ENCODE results near the gene ERC2. TPM values are rescaled to one million over a fixed set of nuclear protein-coding genes. Genes with fewer than 3 reads are reported as not detected.

Gene ERC2
- total RNA-seq, 1 donor from 2014 or later = 7.4 TPM

DNA sequence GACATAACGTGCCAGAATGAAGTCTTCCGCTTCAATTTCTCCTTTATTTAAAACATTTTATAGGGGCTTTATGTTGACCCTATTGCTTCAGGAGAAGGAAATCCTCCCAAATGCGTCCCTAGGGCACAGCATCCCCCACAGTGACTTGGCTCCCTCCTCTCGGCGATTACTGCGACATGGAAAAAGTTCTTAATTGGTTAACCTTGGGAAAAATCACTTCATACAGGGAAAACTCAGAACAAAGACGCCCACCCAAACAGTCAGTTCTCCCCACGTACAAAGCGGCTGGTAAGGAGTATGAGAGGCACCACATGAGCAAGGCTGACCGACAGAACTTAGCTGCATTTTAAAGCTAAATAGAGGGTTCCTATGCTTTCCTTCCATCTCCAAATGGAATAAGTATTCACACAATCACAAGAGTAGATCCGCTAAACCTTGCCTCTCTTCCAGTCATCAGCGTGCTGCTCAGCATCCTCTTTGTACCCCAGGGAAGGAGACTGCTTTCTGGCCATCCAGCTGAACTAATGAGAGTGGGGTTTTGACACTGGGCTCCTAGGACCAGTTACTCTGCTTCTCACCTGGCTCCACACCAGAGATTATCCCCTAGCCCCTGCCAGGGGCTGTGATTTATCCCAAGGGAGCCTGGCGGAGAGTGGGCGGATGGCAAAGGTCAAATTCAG, 565.9 kb downstream of the ERC2 start:
- Mint-ChIP-seq H3K36me3 (ENCODE audit: low read depth, unreplicated experiment) (no peaks in the 10 kb centered on the region), H3K4me3 (ENCODE audit: unreplicated experiment) (no peak overlapping the region), H3K27ac (ENCODE audit: unreplicated experiment) (no peak overlapping the region), H3K9me3 (ENCODE audit: unreplicated experiment) (no peaks in the 10 kb centered on the region), H3K4me1 (ENCODE audit: low read depth, unreplicated experiment) (no peaks in the 10 kb centered on the region), H3K27me3 (ENCODE audit: low read depth, unreplicated experiment) (peaks cover 2% of the 10 kb centered on the region)
- Histone ChIP-seq H3K27ac (ENCODE audit: low read depth, low read length) (no peak overlapping the region), H3K27me3 (ENCODE audit: insufficient read depth, low read length) (peaks cover 6% of the 10 kb centered on the region), H3K9ac (ENCODE audit: low read length) (no peak overlapping the region), H3K4me2 (ENCODE audit: low read length) (no peak overlapping the region), H4K20me1 (ENCODE audit: insufficient read depth, low read length) (no peaks in the 10 kb centered on the region), H3K4me1 (ENCODE audit: insufficient read depth, low read length) (no peaks in the 10 kb centered on the region), H3K4me3 (ENCODE audit: insufficient read depth, low read depth, low read length) (no peak overlapping the region), H3K79me2 (ENCODE audit: insufficient read depth, low read length) (no peaks in the 10 kb centered on the region), H3K9me3 (ENCODE audit: insufficient read depth, low read depth, low read length) (no peaks in the 10 kb centered on the region), H2AFZ (ENCODE audit: low read depth, low read length) (no peak overlapping the region), H3K36me3 (ENCODE audit: insufficient read depth, low read length) (no peaks in the 10 kb centered on the region)
- DNase-seq (ENCODE audit: low read depth) = no peak
- FAIRE-seq = no peak
- TF ChIP-seq CTCF (IDR thresholded peaks at IDR 0.05; ENCODE audit: insufficient read depth, low read depth, low read length) (no peak), EZH2 (IDR thresholded peaks at IDR 0.05; ENCODE audit: insufficient read depth, low read length) (no peak)

- H3K9me3 Mint-ChIP-seq (ENCODE audit: unreplicated experiment) = no peaks in the 10 kb centered on the region
These were observed 568.4 kb downstream of the ERC2 start for GRCh38 chr3:55899887-55900286.

More at GRCh38 chr3:55899887-55900286, 568.4 kb downstream of the ERC2 start:
- Mint-ChIP-seq H3K27me3 (ENCODE audit: low read depth, unreplicated experiment) (no peaks in the 10 kb centered on the region), H3K4me1 (ENCODE audit: low read depth, unreplicated experiment) (no peaks in the 10 kb centered on the region), H3K4me3 (ENCODE audit: unreplicated experiment) (no peak overlapping the region), H3K27ac (ENCODE audit: unreplicated experiment) (no peak overlapping the region), H3K36me3 (ENCODE audit: low read depth, unreplicated experiment) (no peaks in the 10 kb centered on the region)
- Histone ChIP-seq H3K36me3 (ENCODE audit: insufficient read depth, low read length) (no peaks in the 10 kb centered on the region), H4K20me1 (ENCODE audit: insufficient read depth, low read length) (no peaks in the 10 kb centered on the region), H3K9ac (ENCODE audit: low read length) (no peak overlapping the region), H3K4me3 (ENCODE audit: insufficient read depth, low read depth, low read length) (no peak overlapping the region), H3K4me2 (ENCODE audit: low read length) (no peak overlapping the region), H3K27me3 (ENCODE audit: insufficient read depth, low read length) (peaks cover 12% of the 10 kb centered on the region), H3K79me2 (ENCODE audit: insufficient read depth, low read length) (no peaks in the 10 kb centered on the region), H2AFZ (ENCODE audit: low read depth, low read length) (no peak overlapping the region), H3K9me3 (ENCODE audit: insufficient read depth, low read depth, low read length) (no peaks in the 10 kb centered on the region), H3K4me1 (ENCODE audit: insufficient read depth, low read length) (no peaks in the 10 kb centered on the region), H3K27ac (ENCODE audit: low read depth, low read length) (no peak overlapping the region)
- FAIRE-seq (no peak), DNase-seq (ENCODE audit: low read depth) (no peak)
- no peak for TF ChIP-seq CTCF (IDR thresholded peaks at IDR 0.05; ENCODE audit: insufficient read depth, low read depth, low read length)
- TF ChIP-seq EZH2 (IDR thresholded peaks at IDR 0.05; ENCODE audit: insufficient read depth, low read length) = no peak

All from astrocyte (in vitro differentiated cells and primary cell).